Renal cortex interstitium (tissue), 11 donors: ENCODE data around the gene KLF14. TPM values are rescaled to one million over a fixed set of nuclear protein-coding genes. Genes with fewer than 3 reads are reported as not detected.
"Not testable (repeated sequence)": the region's sequence is repeated elsewhere in the genome, so short reads cannot be mapped to it uniquely, and the experiment has no call there.

Experiments used
- DNase-seq, 11 donors: peaks; one replicate each; pipeline ENCODE4 v3.0.0-alpha.2; 2013; ENCODE audit warnings: low read depth in 9 of 11, low spot score in 4 of 11; ENCODE audit errors: extremely low read depth in 1 of 11
- polyA plus RNA-seq, 3 donors: library from polyadenylated mRNA; unstranded; fragments of 120-200 nt; gene quantifications; one replicate each; pipeline ENCODE4 v1.2.1, GENCODE V29; 2013; ENCODE audit not compliant: insufficient read length in 3 of 3

The KLF14 gene
- polyA plus RNA-seq, 3 donors = 0.70 to 0.88 (median 0.82) TPM

DNA sequence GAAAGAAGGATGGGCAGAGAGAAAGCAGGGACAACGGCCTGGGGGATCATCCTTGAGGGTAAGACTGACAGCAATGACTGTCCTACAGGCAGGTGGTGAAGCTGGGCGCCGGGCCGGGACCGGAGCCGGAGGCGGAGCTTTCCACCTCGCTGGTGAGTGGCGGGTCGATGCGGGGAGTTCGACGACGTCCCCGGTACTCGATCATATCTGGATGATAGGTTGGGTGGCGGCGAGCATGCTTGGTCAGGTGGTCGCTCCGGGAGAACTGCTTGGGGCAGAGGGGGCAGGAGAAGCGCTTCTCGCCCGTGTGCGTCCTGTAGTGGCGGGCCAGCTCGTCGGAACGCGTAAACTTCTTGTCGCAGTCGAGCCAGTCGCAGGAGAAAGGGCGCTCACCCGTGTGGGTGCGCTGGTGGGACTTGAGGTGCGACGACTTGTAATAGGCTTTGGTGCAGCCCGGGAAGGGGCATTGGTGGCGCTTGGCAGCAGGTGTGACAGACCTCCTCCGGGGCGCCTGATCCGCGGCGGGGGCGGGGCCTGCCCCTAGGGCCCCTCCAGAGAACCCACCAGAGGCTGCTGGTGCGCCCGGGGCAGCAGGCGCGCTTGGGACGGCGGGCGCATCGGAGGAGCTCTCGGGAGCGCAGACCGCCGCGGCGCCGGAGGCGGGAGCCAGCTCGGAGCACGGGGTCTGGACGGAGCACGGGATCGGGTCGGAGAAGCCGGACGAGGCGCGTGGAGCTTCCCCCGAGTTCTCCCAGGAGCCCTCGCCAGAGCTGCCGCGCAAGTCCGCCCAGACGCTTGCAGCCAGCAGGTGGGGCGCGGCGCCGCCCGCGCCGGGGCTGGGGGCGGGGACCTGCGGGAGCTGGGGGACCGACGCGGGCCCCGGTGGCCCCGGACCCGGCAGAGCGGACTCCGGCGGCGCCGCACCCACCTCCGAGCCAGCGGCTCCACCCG is 752 bp downstream of the KLF14 start:
- DNase-seq = peak in 5 of 11 donors; percentile 15 to 25 (median 24)

DNA sequence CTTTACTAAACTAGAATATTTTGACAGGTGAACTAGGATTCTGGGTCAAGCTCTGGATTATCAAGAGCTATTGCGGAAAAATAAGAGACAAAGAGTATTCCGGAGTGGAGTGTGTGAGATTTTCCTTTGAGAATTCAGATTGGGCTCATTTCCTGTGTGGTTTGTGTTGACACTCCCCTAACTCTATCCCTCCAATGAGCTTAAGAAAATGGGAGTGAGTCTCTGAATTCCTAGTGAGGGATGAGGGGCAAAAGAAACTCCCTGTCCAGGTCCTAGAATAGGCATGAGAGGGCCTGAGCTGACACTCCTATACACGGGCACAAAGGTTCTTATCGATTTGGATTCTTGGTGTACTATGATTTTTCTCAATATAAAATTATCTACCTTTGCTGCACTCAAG is 10.2 kb downstream of the KLF14 start:
- no peak for DNase-seq

DNA sequence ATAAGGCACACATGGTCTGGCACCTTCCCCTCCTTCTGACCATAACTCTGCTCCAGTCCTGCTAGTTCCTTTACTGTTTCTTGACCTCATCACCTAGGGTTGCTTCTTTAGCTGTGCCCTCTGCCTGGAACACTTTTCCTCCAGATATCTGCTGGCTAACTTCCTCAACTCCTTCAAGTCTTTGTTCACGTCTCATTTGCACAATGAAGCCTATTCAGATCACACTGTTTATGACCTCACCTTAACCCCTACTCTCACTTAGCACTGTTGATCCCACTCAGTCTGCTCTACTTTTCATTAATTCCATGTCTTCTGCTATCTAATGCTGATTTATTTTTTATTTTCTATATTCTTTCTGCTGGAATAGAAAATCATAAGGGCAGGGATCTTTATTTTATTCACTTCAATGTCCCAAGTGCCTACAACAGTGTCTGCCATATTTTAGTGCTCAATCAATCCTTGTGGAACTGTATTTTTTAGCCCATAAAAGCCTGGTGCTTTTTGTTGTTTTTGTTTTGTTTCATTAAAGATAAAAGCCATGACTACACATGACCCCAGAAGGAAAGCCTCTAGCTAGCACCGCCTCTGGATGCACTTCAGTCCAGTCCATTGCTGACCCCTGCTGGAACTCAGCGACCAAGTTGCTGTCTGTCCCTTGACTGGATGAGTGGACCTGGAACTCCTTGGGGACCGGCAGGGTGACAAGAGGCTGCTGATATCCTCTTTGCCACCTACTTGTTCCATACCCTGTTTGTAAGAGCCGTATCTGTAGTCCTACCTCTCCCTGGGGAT is 12.3 kb downstream of the KLF14 start:
- DNase-seq = peak; percentile 59 to 86 (median 75)

DNA sequence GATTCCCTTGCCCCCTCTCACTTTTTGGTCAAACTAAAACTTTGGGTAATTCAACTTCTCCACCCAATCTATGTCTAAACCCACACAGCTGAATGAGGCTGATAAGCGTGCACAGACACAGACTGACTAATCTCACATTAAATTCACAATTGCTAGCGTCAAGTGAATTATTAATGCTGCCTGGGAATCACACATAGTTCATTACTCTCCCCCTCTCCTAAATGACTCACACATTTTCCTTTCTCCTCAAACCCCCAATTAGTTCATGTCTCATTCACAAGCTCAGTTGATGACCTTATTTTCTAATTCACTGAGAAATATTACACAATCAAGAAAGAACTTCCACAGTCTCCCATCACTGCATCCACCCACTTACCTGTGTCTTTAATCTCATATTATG is 14.5 kb downstream of the KLF14 start:
- no peak for DNase-seq

DNA sequence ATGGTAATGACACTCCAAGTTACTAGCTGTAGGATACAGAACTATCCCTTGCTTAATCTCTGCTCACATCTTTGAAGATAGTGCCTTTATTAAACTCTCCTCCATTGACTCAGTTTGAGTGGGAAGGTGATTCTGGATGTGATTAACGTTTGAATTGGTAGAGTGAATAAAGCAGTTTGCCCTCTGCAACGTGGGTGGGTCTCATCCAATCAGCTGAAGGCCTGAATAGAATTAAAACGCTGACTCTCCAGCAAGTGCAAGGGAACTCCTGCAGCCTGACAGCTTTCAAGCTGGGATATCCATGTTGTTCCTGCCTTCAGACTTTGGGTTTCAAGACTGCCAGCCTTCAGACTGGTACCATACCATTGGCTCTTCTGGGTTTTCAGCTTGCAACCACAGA is 21.6 kb downstream of the KLF14 start:
- no peak for DNase-seq

DNA sequence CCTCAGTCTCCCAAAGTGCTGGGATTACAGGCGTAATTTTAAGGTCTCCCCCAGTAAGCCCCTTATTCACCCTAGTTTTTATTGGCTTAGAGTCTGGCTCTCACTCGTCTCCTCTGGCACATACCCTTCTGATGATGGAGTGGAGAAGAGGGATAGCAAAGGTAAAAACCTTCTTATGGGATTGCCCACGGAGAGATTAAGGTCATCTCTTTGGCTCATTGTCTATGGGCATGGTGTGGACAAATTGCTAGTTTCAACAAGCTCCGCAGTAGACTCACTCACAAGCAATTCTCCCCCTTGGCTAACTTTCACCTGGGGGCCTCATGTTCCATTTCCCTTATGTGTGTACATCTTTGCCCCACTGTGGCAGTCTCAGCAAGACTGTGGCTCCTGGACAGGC is 25.2 kb downstream of the KLF14 start:
- no peak for DNase-seq

DNA sequence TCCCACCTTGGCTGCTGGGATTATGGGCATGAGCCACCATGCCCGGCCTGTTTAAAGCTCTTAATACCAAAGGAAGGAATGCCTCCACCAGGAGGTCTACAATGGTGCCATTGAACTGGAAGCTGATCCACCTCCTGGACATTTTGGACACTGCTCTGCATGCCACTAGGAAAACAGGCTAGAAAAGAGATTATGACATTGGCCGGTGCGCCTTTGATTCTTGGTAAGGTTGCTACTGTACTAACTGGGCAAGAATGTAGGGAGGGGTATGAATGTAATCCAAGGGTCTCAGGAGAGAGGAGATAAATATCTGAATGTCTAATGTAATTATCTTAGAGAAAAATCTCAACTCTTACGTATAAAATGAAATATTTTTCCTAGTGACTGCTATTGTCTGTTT is 26.0 kb downstream of the KLF14 start:
- no peak for DNase-seq

DNA sequence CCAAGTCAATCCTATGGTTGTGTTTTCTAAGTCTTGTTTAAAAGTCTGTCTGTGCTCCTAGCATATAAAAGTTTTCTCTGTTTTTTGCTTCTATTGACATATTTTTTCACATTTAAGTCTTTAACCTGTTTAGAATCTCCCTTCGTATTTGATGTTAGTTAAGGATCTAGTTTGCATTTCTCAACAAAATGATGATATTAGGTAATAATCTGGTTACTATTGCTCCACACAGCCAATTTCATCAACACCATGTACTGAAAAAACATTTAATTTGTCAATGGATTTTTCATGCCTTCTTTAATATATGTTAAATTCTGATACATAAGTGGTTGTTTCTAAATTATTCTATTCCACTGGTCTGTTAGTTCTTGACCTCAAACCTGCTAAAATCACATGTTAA is 30.2 kb downstream of the KLF14 start:
- DNase-seq = no peak

DNA sequence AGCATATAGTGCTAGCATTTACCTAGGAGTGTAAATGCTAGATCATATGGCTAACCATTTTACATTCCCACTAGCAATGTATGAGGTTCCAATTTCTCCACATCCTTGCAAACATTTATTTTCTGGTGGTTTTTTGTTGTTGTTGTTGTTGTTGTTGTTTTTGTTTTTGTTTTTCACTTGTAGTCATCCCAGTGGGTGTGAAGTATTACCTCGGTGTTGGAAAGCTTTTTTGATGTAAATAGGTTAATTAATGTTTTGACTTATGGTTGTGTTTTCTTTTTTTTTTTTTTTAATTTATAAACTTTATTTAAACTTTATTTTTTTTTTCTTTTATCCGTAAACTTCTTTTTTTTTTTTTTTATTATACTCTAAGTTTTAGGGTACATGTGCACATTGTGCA is 32.4 kb downstream of the KLF14 start:
- DNase-seq = no peak

DNA sequence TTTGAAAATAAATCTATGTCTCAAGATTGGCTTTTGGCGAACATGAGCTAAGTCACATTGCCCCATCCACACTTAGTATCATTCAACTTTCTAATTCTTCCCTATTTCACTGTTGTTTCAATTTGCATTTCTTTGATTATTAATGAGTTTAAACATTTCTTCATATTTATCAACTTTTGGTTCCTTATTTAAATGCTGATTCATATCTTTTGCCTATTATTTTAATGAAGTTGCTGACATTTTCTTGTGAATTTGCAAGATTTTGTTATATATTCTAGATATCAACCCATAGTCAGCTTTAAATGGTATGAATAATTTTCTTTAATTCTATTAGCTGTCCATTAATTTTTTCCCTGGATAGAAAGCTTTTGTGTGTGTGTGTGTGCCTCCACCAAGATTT is 33.2 kb downstream of the KLF14 start:
- DNase-seq = no peak

DNA sequence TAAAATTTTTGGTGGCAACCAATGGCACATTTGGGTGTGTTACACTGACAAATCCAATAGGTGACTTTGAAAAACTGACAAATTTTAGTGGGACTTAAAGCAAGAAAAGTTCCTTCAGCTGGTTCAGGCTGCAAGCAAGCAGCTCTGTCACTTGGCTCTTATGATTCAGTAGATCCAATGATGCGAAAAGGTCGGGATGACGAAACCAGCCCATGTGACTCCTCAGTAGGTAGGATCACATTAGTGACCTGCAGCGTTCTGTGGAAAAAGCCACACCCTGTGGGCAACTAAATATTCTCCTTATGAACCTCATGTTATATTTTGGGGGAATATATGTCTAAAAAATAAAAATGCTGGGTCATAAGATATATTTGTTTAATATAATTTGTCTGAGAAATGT is 34.3 kb downstream of the KLF14 start:
- no peak for DNase-seq

DNA sequence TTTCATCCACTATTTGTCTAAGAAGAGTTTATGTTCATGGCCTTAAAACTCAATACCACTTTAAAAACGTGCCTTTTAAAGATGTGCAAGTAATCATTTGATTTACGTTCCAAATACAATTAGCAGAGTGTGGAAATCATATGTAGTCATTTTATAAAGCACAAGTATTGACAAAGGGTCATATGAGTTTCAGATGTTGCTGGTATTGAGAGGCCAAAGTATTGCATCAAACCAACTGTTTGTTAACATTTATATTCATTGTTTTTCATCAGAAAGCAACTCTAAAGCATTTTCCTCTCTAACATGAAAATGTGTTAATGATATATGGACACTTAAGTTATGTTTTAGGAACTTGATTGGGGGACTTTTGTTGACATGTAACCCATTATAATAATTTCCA is 36.2 kb downstream of the KLF14 start:
- no peak for DNase-seq

DNA sequence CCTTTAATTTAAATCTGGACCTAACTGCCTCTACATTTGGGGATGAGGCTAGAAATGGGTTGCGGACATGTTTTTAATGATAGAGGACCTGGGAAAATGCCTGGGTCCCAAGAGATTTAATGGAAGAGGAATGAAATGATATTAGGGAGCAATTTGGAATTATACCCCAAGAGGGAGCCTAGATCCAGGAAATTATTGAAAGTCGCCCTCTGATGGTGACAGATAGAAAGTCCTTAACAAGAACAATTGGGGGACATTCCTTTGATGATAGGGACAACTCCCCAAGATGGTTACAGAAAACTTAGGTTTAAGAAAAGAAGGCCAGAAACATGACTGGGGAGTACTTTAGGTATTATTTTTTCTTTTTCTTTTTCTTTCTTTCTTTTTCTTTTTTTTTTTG is 38.2 kb downstream of the KLF14 start:
- peak in 6 of 11 donors; percentile 4 to 19 (median 12) for DNase-seq

DNA sequence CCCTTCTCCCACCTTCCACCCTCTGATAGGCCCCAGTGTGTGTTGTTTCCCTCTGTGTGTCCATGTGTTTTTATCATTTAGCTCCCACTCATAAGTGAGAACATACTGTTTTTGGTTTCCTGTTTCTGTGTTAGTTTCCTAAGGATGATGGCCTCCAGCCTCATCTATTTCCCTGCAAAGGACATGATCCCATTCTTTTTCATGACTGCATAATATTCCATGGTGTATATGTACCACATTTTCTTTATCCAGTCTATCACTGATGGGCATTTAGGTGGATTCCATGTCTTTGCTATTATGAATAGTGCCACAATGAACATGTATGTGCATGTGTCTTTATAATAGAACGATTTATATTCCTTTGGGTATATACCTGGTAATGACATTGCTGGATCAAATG is 41.6 kb downstream of the KLF14 start:
- not testable (repeated sequence) for DNase-seq

DNA sequence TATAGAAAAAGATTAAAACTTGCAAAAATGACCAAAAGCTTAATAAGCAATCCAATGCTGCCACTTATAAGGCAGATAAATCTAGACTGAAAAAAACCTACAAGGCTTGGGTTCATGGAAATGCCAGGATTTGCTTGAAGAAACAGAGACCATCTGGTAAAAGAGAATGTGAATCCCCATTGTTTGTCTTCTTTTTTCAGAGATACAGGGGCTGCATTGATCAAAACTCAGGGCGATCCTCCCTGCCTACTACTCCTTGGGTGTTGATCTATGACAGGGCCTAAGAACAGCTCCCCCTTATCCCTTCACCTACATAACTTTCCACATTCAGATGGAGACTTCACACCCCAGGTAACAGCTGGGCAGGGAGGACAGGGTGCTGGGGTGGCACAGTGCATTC is 44.3 kb downstream of the KLF14 start:
- no peak for DNase-seq

DNA sequence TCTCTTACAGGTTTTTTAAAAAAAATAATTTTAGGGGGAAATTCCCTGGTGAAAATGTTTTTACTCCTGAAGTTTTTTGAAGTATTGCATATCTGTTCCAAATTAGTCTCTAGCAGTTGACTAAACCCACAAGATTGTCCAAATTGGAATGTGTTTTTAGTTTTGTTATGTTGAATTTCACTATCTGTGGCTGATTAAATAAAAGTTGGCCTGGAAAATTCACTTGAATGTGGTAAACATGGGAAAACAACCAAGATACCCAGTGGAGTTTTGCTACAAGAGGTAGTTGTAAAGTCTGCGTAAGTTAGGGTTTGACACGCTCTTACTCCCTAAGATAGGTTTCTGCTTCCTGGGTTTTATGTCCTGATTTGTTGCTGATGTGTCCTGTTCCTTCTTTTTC is 51.0 kb downstream of the KLF14 start:
- no peak for DNase-seq
